Kidney epithelial cell (primary cell): ENCODE measurements around the gene AP5S1. TPM values are rescaled to one million over a fixed set of nuclear protein-coding genes. Genes with fewer than 3 reads are reported as not detected.
"Not testable (repeated sequence)": the region's sequence is repeated elsewhere in the genome, so short reads cannot be mapped to it uniquely, and the experiment has no call there.

ENCODE experiments used
- DNase-seq: peaks from one replicate; pipeline ENCODE4 v3.0.0-alpha.2; 2010; ENCODE audit warnings: low read depth
- H3K27me3 ChIP-seq: 2 replicates; pipeline ENCODE4 v1.6.0; 2011; ENCODE audit warnings: low read length; ENCODE audit not compliant: control insufficient read depth, insufficient read depth
- H3K36me3 ChIP-seq: 2 replicates; pipeline ENCODE4 v1.5.1; 2011; ENCODE audit warnings: low read length; ENCODE audit not compliant: control insufficient read depth, insufficient read depth
- H3K4me3 ChIP-seq: 2 replicates; pipeline ENCODE4 v1.5.1; 2011; ENCODE audit warnings: low read depth, mild to moderate bottlenecking, control low read depth, low read length
- total RNA-seq: library from RNA; depleted of rRNA; stranded (reverse); fragments of >200 nt; gene quantifications from 2 replicates; pipeline ENCODE4 v1.2.3, GENCODE V29; 2015
- TF ChIP-seq, protein P1 (sequence below): IDR thresholded peaks from 2 replicates; pipeline ENCODE4 v1.5.1; 2011; ENCODE audit warnings: mild to moderate bottlenecking, moderate library complexity, low read length, control low read depth, inconsistent platforms; ENCODE audit not compliant: insufficient read depth, poor library complexity, severe bottlenecking

The AP5S1 gene
- total RNA-seq, 1 donor from 2014 or later: 13.7 TPM

DNA sequence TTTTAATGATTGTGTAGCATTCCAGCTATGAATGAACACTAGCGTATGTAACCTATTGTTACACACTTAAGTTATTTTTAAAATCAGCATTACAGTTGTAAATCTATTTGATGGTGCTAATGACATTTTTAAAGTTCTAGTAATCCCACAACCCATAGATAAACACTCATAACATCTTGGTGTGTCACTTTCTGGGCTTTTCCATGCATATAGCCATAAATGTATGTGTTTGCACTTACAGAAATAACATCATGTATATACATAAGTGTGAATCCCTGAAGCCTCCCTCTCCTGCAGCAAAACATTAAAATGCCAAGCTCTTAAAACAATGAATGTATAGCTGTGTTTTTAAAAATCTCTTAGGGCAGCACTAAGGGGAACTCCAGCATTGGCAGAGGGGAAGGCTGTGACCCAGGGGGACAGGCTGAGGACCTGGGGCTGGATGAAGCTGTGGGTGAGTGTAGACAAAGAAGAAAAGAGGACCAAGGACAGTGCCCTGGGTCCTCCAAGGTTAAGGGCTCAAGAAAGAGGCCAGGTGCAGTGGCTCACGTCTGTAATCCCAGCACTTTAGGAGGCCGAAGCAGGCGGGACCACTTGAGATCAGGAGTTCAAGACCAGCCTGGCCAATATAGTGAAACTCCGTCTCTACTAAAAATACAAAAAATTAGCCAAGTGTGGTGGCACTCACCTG, 32.9 kb upstream of the AP5S1 start:
- TF ChIP-seq, protein P1, sequence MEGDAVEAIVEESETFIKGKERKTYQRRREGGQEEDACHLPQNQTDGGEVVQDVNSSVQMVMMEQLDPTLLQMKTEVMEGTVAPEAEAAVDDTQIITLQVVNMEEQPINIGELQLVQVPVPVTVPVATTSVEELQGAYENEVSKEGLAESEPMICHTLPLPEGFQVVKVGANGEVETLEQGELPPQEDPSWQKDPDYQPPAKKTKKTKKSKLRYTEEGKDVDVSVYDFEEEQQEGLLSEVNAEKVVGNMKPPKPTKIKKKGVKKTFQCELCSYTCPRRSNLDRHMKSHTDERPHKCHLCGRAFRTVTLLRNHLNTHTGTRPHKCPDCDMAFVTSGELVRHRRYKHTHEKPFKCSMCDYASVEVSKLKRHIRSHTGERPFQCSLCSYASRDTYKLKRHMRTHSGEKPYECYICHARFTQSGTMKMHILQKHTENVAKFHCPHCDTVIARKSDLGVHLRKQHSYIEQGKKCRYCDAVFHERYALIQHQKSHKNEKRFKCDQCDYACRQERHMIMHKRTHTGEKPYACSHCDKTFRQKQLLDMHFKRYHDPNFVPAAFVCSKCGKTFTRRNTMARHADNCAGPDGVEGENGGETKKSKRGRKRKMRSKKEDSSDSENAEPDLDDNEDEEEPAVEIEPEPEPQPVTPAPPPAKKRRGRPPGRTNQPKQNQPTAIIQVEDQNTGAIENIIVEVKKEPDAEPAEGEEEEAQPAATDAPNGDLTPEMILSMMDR: no peak
- no peaks in the 10 kb centered on the region for H3K27me3 ChIP-seq
- no peak for DNase-seq
- no peaks in the 10 kb centered on the region for H3K36me3 ChIP-seq
- peak overlapping the region; percentile 34 for H3K4me3 ChIP-seq

DNA sequence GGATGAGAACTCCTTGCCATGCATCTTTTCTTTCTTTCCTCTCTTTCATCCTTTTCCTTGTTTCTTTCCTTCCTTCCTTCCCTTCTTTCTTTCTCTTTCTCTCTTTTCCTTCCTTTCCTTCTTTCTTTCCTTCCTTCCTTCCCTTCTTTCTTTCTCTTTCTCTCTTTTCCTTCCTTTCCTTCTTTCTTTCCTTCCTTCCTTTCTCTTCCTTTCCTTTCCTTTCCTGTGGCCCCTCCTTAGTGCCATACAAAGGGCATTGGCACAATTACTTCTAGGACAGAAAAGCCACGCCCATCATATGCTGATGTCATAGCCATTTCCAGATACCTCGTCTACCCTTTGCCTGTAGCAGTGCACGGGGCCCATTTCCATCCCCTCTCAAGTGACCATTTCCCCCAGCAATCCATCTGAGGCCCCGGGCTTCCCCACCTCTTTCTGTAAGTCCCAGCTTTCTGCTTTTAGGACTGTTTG, 31.6 kb upstream of the AP5S1 start:
- Histone ChIP-seq H3K4me3 (no peak overlapping the region), H3K27me3 (no peaks in the 10 kb centered on the region), H3K36me3 (no peaks in the 10 kb centered on the region)
- TF ChIP-seq, protein P1: no peak
- DNase-seq: no peak

DNA sequence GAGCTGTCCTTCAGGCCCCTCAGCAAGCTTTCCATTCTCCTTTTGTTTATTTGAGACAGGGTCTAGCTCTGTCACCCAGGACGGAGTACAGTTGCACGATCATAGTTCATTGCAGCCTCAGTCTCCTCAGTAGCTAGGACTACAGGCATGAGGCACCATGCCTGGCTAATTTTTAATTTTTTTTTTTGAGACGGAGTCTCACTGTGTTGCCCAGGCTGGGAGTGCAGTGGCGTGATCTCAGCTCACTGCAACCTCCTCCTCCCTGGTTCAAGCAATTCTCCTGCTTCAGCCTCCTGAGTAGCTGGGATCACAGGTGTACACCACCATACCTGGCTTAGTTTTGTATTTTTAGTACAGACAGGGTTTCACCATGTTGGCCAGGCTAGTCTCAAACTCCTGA, 31.1 kb upstream of the AP5S1 start:
- not testable (repeated sequence) for H3K4me3 ChIP-seq, H3K27me3 ChIP-seq, H3K36me3 ChIP-seq, DNase-seq

DNA sequence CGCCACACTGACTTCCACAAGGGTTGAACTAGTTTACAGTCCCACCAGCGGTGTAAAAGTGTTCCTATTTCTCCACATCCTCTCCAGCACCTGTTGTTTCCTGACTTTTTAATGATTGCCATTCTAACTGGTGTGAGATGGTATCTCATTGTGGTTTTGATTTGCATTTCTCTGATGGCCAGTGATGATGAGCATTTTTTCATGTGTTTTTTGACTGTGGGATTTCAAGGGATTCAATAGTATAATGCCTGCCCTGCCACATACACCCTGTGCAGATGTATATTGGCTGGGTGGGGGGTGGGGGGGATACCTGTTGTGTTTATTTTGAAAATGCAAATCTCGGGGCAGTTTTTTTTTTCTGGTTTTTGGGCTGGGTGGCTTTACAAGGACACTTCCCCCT, 26.2 kb upstream of the AP5S1 start:
- H3K36me3 ChIP-seq, DNase-seq, H3K4me3 ChIP-seq, H3K27me3 ChIP-seq: not testable (repeated sequence)

DNA sequence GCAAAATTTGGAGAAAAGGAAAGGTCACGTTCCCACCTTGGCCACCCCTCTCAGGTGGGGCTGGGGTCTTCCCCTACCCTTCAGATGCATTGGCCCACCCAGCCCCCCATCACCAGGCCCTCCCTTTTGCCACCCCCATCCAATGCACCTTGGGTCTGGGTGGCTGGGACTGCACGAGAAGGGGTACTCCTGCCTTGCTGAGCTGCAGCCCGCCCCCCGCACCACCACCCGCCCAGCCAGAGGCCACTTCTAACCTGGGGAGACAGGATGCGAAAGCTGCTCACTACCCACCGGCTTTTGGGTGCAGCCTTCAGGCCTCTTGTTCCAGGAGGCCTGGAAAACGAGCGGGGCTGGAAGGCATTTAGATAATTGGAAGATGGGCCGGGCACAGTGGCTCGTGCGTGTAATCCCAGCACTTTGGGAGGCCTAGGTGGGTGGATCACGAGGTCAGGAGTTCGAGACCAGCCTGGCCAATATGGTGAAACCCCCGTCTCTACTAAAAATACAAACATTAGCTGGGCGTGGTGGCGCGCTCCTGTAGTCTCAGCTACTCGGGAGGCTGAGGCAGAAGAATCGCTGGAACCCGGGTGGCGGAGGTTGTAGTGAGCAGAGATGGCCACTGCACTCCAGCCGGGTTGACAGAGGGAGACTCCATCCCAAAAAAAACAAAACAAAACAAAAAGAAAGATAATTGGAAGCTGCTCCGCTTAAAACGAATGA, 25.5 kb upstream of the AP5S1 start:
- no peaks in the 10 kb centered on the region for H3K36me3 ChIP-seq
- no peaks in the 10 kb centered on the region for H3K27me3 ChIP-seq
- DNase-seq: no peak
- H3K4me3 ChIP-seq: no peak overlapping the region
- TF ChIP-seq, protein P1: no peak

DNA sequence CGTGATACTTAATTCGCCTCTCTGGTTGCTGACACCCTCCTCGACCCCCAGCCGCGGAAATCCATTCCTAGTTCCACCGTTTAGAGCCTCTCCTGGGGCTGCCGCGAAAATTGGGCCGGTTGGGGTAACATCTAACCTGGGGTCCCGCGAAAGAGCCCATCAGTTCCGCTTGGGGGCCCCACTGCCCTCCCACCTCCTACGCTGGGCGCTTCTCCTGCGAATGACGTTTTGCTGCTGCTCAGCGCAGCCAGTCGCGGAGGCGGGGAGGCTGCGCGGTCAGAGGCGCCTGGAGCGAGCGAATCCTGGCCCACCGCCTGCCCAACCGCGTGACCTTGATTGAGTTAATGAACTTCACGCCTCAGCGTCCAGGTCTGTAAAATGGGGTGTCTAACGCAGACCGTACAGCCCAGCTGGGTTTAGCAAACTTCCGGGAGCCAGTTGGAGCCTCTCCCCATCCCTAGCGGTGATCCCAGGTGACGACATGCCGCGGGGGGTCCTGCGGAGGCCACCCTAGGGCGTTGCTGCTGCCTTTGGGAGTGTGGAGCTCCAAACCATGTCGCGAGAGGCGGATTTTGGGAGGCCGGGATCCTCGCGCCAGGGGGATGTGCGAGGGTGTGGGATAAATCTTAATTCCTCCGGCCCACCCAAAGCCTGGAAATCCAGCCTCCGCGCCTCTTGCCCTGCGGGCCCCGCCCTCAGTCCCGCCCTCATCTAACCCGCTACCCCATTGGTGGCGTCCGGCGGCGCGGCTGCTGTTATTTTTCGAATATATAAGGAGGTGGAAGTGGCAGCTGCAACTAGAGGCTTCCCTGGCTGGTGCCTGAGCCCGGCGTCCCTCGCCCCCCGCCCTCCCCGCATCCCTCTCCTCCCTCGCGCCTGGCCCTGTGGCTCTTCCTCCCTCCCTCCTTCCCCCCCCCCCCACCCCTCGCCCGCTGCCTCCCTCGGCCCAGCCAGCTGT, 24.6 kb upstream of the AP5S1 start, which contains the start of gene CDC25B:
TSS of gene CDC25B (plus strand) at position 800 of the 958 bp plus-strand sequence. CDS start 222 bp downstream, outside the sequence.
- no peaks in the 10 kb centered on the region for H3K27me3 ChIP-seq
- TF ChIP-seq, protein P1: peak; percentile 34
- H3K4me3 ChIP-seq: peak within 1 kb of the TSS; percentile 83
- no peaks in the 10 kb centered on the region for H3K36me3 ChIP-seq
- no peak for DNase-seq
